Neuronal stem cell (in vitro differentiated cells): ENCODE data around the gene PRR7.
A peak's percentile ranks its signal among the peaks of the same experiment; 100 is the strongest.

Experiments used
- DNase-seq: peaks from one replicate; pipeline ENCODE4 v3.0.0-alpha.2; 2013; ENCODE audit warnings: low spot score
- H2AFZ ChIP-seq: one replicate; pipeline ENCODE4 v1.6.1; 2013; ENCODE audit warnings: mild to moderate bottlenecking, low read length, inconsistent platforms
- H2AK5ac ChIP-seq: 2 replicates; pipeline ENCODE4 v1.6.1; 2013; ENCODE audit warnings: low read depth, mild to moderate bottlenecking, inconsistent platforms, low read length, moderate library complexity, mixed read lengths
- H2BK120ac ChIP-seq: 2 replicates; pipeline ENCODE4 v1.6.1; 2013; ENCODE audit warnings: low read depth, mild to moderate bottlenecking, inconsistent platforms, low read length, moderate library complexity, mixed read lengths
- H2BK12ac ChIP-seq: one replicate; pipeline ENCODE4 v1.6.1; 2013; ENCODE audit warnings: low read length, inconsistent platforms
- H2BK15ac ChIP-seq: 2 replicates; pipeline ENCODE4 v1.6.1; 2013; ENCODE audit warnings: mild to moderate bottlenecking, low read length, inconsistent platforms, mixed read lengths
- H2BK5ac ChIP-seq: one replicate; pipeline ENCODE4 v1.6.1; 2013; ENCODE audit warnings: inconsistent platforms, mild to moderate bottlenecking, low read length, moderate library complexity
- H3K14ac ChIP-seq: one replicate; pipeline ENCODE4 v1.6.1; 2013; ENCODE audit warnings: low read length, inconsistent platforms
- H3K18ac ChIP-seq: 2 replicates; pipeline ENCODE4 v1.6.1; 2013; ENCODE audit warnings: low read length, inconsistent platforms
- H3K23ac ChIP-seq: 2 replicates; pipeline ENCODE4 v1.6.1; 2013; ENCODE audit warnings: low read depth, mild to moderate bottlenecking, mixed read lengths, low read length, inconsistent platforms; ENCODE audit not compliant: poor library complexity
- H3K27ac ChIP-seq: replicated peaks from 3 replicates; pipeline ENCODE4 v1.5.1; 2013; ENCODE audit warnings: low read length, inconsistent platforms
- H3K27me3 ChIP-seq, 3 experiments: 2 replicates each; pipeline ENCODE4 v1.6.1; 2013; ENCODE audit warnings: low read length in 3 of 3, mild to moderate bottlenecking in 2 of 3, inconsistent platforms in 1 of 3, low read depth in 1 of 3, mixed read lengths in 1 of 3, moderate library complexity in 1 of 3; ENCODE audit not compliant: control insufficient read depth in 3 of 3, insufficient read depth in 3 of 3
- H3K36me3 ChIP-seq, 2 donors: replicated peaks in 1 of 2; 2 replicates each; pipeline ENCODE4 v1.6.1; 2013; ENCODE audit warnings: low read length in 2 of 2; ENCODE audit not compliant: control insufficient read depth in 2 of 2, insufficient read depth in 2 of 2
- H3K4ac ChIP-seq: 2 replicates; pipeline ENCODE4 v1.6.1; 2013; ENCODE audit warnings: inconsistent platforms, mild to moderate bottlenecking, low read length, moderate library complexity
- H3K4me1 ChIP-seq, 2 donors: 1 replicate in 1 of 2; 2 replicates in 1 of 2; pipeline ENCODE4 v1.6.1; 2013; ENCODE audit warnings: low read length in 2 of 2, low read depth in 1 of 2; ENCODE audit not compliant: control insufficient read depth in 2 of 2, insufficient read depth in 1 of 2
- H3K4me2 ChIP-seq: one replicate; pipeline ENCODE4 v1.6.1; 2013; ENCODE audit warnings: mild to moderate bottlenecking, low read length, inconsistent platforms; ENCODE audit not compliant: insufficient read depth, poor library complexity, severe bottlenecking
- H3K4me3 ChIP-seq, 2 donors: 2 replicates each; pipeline ENCODE4 v1.5.1; 2013; ENCODE audit warnings: low read length in 2 of 2, mild to moderate bottlenecking in 2 of 2, inconsistent platforms in 1 of 2, moderate library complexity in 1 of 2
- H3K79me1 ChIP-seq: one replicate; pipeline ENCODE4 v1.6.1; 2013; ENCODE audit warnings: low read depth, mild to moderate bottlenecking, inconsistent platforms, low read length, moderate library complexity
- H3K9ac ChIP-seq: one replicate; pipeline ENCODE4 v1.6.1; 2013; ENCODE audit warnings: mild to moderate bottlenecking, low read depth, low read length, inconsistent platforms; ENCODE audit not compliant: poor library complexity
- H3K9me3 ChIP-seq, 2 donors: replicated peaks in 1 of 2; 2 replicates each; pipeline versions ENCODE3 to v1.6.1; 2013; ENCODE audit warnings: low read length in 2 of 2, mild to moderate bottlenecking in 2 of 2, inconsistent platforms in 1 of 2, low read depth in 1 of 2, mixed read lengths in 1 of 2, moderate library complexity in 1 of 2; ENCODE audit not compliant: control insufficient read depth in 2 of 2, insufficient read depth in 1 of 2
- H4K8ac ChIP-seq: one replicate; pipeline ENCODE4 v1.6.1; 2013; ENCODE audit warnings: low read depth, mild to moderate bottlenecking, inconsistent platforms, low read length, moderate library complexity
- H4K91ac ChIP-seq: one replicate; pipeline ENCODE4 v1.6.1; 2013; ENCODE audit warnings: low read length, low read depth, mild to moderate bottlenecking, inconsistent platforms; ENCODE audit not compliant: poor library complexity
- WGBS, 2 donors: extraction: QIAGEN DNeasy Blood & Tissue Kit; methylation state at CpG; one replicate each; pipeline ENCODE4 v1.1.7; 2013; ENCODE audit warnings: missing lambda C conversion rate in 2 of 2, mixed read lengths in 1 of 2; ENCODE audit not compliant: insufficient read length in 2 of 2, insufficient replicate concordance in 1 of 2; ENCODE audit errors: extremely low coverage in 2 of 2; 5-methylcytosine and 5-hydroxymethylcytosine counted together

PRR7 gene

GRCh38 chr5:177427211-177427822 lies 19.3 kb upstream of the PRR7 start:
- no peak overlapping the region for H2BK12ac ChIP-seq
- H2AK5ac ChIP-seq: peak overlapping the region; percentile 9
- peak overlapping the region; percentile 79 for H3K4me2 ChIP-seq
- H3K79me1 ChIP-seq: peaks cover 4% of the 10 kb centered on the region
- H4K91ac ChIP-seq: no peak overlapping the region
- H3K18ac ChIP-seq: peak overlapping the region; percentile 99
- H3K36me3 ChIP-seq: peaks cover 8 to 28% of the 10 kb centered on the region in 2 donors
- peak overlapping the region; percentile 85 for H2AFZ ChIP-seq
- H2BK120ac ChIP-seq: no peak overlapping the region
- H3K14ac ChIP-seq: no peak overlapping the region
- peak overlapping the region; percentile 94 for H3K9ac ChIP-seq
- H3K4me1 ChIP-seq: peaks cover 15 to 16% of the 10 kb centered on the region in 2 donors
- H3K27ac ChIP-seq: no peak overlapping the region
- peak overlapping the region; percentile 94 for H3K23ac ChIP-seq
- no peak overlapping the region for H4K8ac ChIP-seq
- no peak overlapping the region for H2BK5ac ChIP-seq
- H2BK15ac ChIP-seq: peak overlapping the region; percentile 55
- H3K27me3 ChIP-seq: peaks cover 0 to 5% (median 0%) of the 10 kb centered on the region in 3 experiments
- H3K9me3 ChIP-seq: no peaks in the 10 kb centered on the region
- H3K4me3 ChIP-seq: peak overlapping the region; percentile 87 to 92
- DNase-seq: no peak
- H3K4ac ChIP-seq: no peak overlapping the region
- no CpG with 5 or more reads among the region's 11 CpGs for WGBS, 2 donors

- Histone ChIP-seq H2BK5ac (no peak overlapping the region), H3K4me3 (peak overlapping the region in 1 of 2 donors; percentile 87), H3K9ac (no peak overlapping the region), H3K14ac (no peak overlapping the region), H3K79me1 (peaks cover 4% of the 10 kb centered on the region), H2BK120ac (no peak overlapping the region), H2AFZ (no peak overlapping the region), H3K4me1 (peaks cover 15 to 16% of the 10 kb centered on the region in 2 donors), H3K23ac (peak overlapping the region; percentile 26), H2AK5ac (no peak overlapping the region), H4K8ac (no peak overlapping the region), H3K4ac (no peak overlapping the region), H3K4me2 (no peak overlapping the region), H4K91ac (no peak overlapping the region), H2BK12ac (no peak overlapping the region), H3K9me3 (no peaks in the 10 kb centered on the region), H3K36me3 (peaks cover 16 to 35% of the 10 kb centered on the region in 2 donors), H3K27ac (no peak overlapping the region), H2BK15ac (no peak overlapping the region), H3K18ac (no peak overlapping the region), H3K27me3 (peaks cover 0 to 5% (median 0%) of the 10 kb centered on the region in 3 experiments)
- DNase-seq: no peak
- no CpG with 5 or more reads among the region's 11 CpGs for WGBS, 2 donors
These were observed 18.6 kb upstream of the PRR7 start for GRCh38 chr5:177427919-177428573.

- Histone ChIP-seq H3K4me2 (no peak overlapping the region), H2BK12ac (no peak overlapping the region), H3K4me1 (peaks cover 15 to 16% of the 10 kb centered on the region in 2 donors), H3K18ac (no peak overlapping the region), H3K4me3 (no peak overlapping the region), H4K8ac (no peak overlapping the region), H3K79me1 (peaks cover 4% of the 10 kb centered on the region), H3K9me3 (no peaks in the 10 kb centered on the region), H2AK5ac (no peak overlapping the region), H3K27ac (no peak overlapping the region), H2BK15ac (no peak overlapping the region), H3K23ac (no peak overlapping the region), H2BK120ac (no peak overlapping the region), H3K36me3 (peaks cover 19 to 41% of the 10 kb centered on the region in 2 donors), H3K14ac (no peak overlapping the region), H2AFZ (no peak overlapping the region), H3K27me3 (peaks cover 0 to 4% (median 0%) of the 10 kb centered on the region in 3 experiments), H3K4ac (no peak overlapping the region), H2BK5ac (no peak overlapping the region), H3K9ac (no peak overlapping the region), H4K91ac (no peak overlapping the region)
- WGBS, 2 donors: no CpG with 5 or more reads among the region's 10 CpGs
- no peak for DNase-seq
These were observed 17.9 kb upstream of the PRR7 start for GRCh38 chr5:177428574-177429217.
